A673 (cell line): ENCODE measurements around the gene ZNF202. TPM values are rescaled to one million over a fixed set of nuclear protein-coding genes. Genes with fewer than 3 reads are reported as not detected.
"Not testable (repeated sequence)": the region's sequence is repeated elsewhere in the genome, so short reads cannot be mapped to it uniquely, and the experiment has no call there.

ENCODE experiments used
- BruUV-seq: library from RNA; stranded (reverse); fragments of 400-500 nt; replicated peaks from 2 replicates; lab custom pipeline; 2021; lab: Mats Ljungman, UMichigan
- CTCF ChIA-PET: fragments of 300-600 bp; sonication (Branson Sonifier 250); formaldehyde crosslinking; loops from one replicate; lab custom pipeline; 2022; ENCODE audit warnings: antibody characterized with exemption; lab: Charles Lee
- POLR2A ChIA-PET: fragments of 300-600 bp; sonication (Branson Sonifier 250); formaldehyde crosslinking; loops from one replicate; lab custom pipeline; 2022; ENCODE audit warnings: antibody characterized with exemption; ENCODE audit not compliant: low non-redundant PET; lab: Charles Lee
- DNase-seq: peaks from one replicate; pipeline ENCODE4 v3.0.0-alpha.2; 2015; ENCODE audit warnings: low spot score
- H3K27ac ChIP-seq: fragments of 200-600 bp; sonication (generic); 2 replicates; pipeline ENCODE4 v1.5.1; 2016; ENCODE audit warnings: mixed run types, low read depth, mild to moderate bottlenecking, mixed read lengths, antibody characterized with exemption, low read length; ENCODE audit not compliant: poor library complexity, severe bottlenecking
- H3K27me3 ChIP-seq: fragments of 200-600 bp; sonication (generic); replicated peaks from 2 replicates; pipeline ENCODE4 v1.6.1; 2017; ENCODE audit warnings: mixed run types, low read depth, mild to moderate bottlenecking, mixed read lengths, antibody characterized with exemption, low read length; ENCODE audit not compliant: insufficient read depth, poor library complexity
- H3K36me3 ChIP-seq: fragments of 200-600 bp; sonication (generic); 2 replicates; pipeline ENCODE4 v1.6.1; 2016; ENCODE audit warnings: mixed run types, mild to moderate bottlenecking, mixed read lengths, antibody characterized with exemption, low read length; ENCODE audit not compliant: insufficient read depth, poor library complexity, severe bottlenecking
- H3K4me1 ChIP-seq: fragments of 200-600 bp; sonication (generic); 2 replicates; pipeline ENCODE4 v1.6.1; 2017; ENCODE audit warnings: mixed run types, mild to moderate bottlenecking, mixed read lengths, antibody characterized with exemption, low read length; ENCODE audit not compliant: insufficient read depth, poor library complexity, severe bottlenecking
- H3K4me3 ChIP-seq: fragments of 200-600 bp; sonication (generic); 2 replicates; pipeline ENCODE4 v1.5.1; 2016; ENCODE audit warnings: low read depth, mixed run types, mild to moderate bottlenecking, mixed read lengths, low read length; ENCODE audit not compliant: poor library complexity, severe bottlenecking
- H3K9me3 ChIP-seq: fragments of 200-600 bp; sonication (generic); 2 replicates; pipeline ENCODE4 v1.6.1; 2016; ENCODE audit warnings: mixed run types, low read depth, mild to moderate bottlenecking, mixed read lengths, antibody characterized with exemption, low read length; ENCODE audit not compliant: poor library complexity, severe bottlenecking
- CTCF ChIP-seq: fragments of 300-800, 200-600 bp; sonication (generic); conservative IDR thresholded peaks from 2 replicates; pipeline ENCODE4 v1.5.1; 2017; ENCODE audit warnings: low read depth, mild to moderate bottlenecking, antibody characterized with exemption, low read length, moderate library complexity, mixed read lengths
- EZH2 ChIP-seq: fragments of 200-600 bp; sonication (generic); IDR thresholded peaks from 2 replicates; pipeline ENCODE4 v1.6.1; 2017; ENCODE audit warnings: borderline replicate concordance, low read depth, mild to moderate bottlenecking, mixed read lengths, antibody characterized with exemption, low read length; ENCODE audit not compliant: poor library complexity, severe bottlenecking
- intact Hi-C: fragments of 100-400 bp; cut with micrococcal nuclease; formaldehyde crosslinking; loops from one replicate; pipeline ENCODE4 v1.10.0; 2022; ENCODE audit not compliant: unreplicated experiment
- total RNA-seq: library from RNA; stranded (reverse); gene quantifications from 2 replicates; pipeline ENCODE4 v1.2.3, GENCODE V29; 2021

Gene ZNF202
- total RNA-seq, 1 experiment from 2014 or later, result 28.5 TPM

DNA sequence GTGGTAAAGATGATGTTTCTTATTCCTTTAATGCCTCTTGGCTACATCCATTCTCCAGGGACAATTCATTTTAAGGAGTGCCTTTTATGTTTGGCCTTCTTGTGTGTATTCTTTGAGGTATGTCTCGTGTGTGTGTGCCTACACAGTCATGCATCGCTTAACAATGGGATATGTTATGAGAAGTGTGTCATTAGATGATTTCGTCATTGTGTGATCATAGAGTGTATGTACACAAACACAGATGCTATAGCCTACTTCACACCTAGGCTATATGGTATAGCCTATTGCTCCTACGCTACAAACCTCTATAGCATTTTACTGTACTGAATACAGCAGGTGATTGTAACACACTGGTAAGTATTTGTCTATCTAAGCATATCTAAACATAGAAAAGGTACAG lies 23.0 kb downstream of the ZNF202 start:
- intact Hi-C loops, result no loop called here
- Histone ChIP-seq H3K27me3 (no peaks in the 10 kb centered on the region), H3K27ac (no peak overlapping the region), H3K9me3 (no peaks in the 10 kb centered on the region), H3K4me1 (no peaks in the 10 kb centered on the region), H3K4me3 (no peak overlapping the region), H3K36me3 (no peaks in the 10 kb centered on the region)
- ChIA-PET POLR2A (no interaction called here), CTCF (no interaction called here)
- no peak for DNase-seq
- TF ChIP-seq EZH2 (no peak), CTCF (no peak)
- BruUV-seq, result no TSS peak

DNA sequence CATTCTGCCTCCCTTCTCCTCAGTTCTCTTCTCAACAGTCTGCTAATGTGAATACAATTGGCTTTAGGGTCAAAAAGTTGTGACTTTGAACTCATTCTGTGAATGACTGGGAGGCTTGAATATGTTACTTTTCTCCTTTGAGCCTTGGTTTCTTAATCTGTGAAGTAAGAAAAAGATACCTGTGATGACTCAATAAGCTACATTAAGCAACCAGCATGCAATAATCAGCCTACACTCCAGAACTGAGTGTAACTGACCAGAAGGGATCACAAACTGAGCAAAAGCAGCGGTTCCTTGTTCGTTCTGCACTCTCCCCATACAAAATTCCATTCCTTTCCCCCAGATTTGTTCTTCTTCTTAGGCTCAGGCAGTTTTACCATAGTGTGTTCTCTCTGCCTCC lies 23.4 kb downstream of the ZNF202 start:
- no peak for TF ChIP-seq EZH2
- TF ChIP-seq CTCF, result no peak
- POLR2A ChIA-PET, result no interaction called here
- no TSS peak for BruUV-seq

DNA sequence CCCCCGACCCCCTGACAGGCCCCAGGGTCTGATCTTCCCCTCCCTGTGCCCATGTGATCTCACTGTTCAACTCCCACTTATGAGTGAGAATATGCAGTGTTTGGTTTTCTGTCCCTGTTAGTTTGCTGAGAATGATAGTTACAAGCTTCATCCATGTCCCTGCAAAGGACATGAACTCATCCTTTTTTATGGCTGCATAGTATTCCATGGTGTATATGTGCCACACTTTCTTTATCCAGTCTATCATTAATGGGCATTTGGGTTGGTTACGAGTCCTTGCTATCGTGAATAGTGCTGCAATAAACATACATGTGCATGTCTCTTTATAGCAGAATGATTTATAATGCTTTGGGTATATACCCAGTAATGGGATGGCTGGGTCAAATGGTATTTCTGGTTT lies 28.8 kb downstream of the ZNF202 start:
- H3K27ac ChIP-seq, H3K4me3 ChIP-seq, DNase-seq, H3K27me3 ChIP-seq, H3K36me3 ChIP-seq, H3K4me1 ChIP-seq, POLR2A ChIA-PET, intact Hi-C loops, CTCF ChIA-PET, H3K9me3 ChIP-seq, BruUV-seq: not testable (repeated sequence)

More for the DNA sequence above, 23.4 kb downstream of the ZNF202 start:
- no peak overlapping the region for H3K4me3 ChIP-seq
- CTCF ChIA-PET, result no interaction called here
- no peak overlapping the region for H3K27ac ChIP-seq
- intact Hi-C loops, result no loop called here
- no peaks in the 10 kb centered on the region for H3K9me3 ChIP-seq
- H3K27me3 ChIP-seq, result no peaks in the 10 kb centered on the region
- no peaks in the 10 kb centered on the region for H3K4me1 ChIP-seq
- no peaks in the 10 kb centered on the region for H3K36me3 ChIP-seq
- no peak for DNase-seq

DNA sequence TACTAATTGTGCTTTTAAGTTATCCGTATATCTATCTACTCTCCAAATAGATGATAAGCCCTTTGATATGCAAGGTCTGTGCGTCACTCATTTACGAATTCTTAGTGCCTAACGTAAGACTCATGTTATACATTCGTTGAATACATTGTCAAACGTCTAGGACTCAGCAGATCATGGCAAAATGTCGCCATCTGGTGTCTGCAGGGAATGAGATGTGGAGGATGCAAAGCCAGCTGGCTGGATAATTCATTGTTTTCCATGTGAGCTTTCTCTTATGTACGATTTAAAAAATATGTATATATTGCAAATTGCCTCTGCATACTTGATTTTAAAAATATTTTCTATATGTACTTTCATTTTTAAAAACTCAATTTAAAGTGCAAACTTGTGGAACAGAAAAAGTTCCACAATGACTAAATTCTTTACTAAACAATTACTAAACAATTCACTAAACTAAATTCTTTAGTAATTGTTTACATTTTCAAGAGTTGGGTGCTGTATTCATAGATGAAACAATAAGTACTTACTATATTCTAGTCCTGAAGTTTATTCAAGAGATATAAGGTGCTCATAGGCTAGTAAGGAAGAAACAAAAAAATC lies 33.8 kb downstream of the ZNF202 start:
- Histone ChIP-seq H3K4me3 (no peak overlapping the region), H3K4me1 (no peaks in the 10 kb centered on the region), H3K27me3 (no peaks in the 10 kb centered on the region), H3K36me3 (no peaks in the 10 kb centered on the region), H3K27ac (no peak overlapping the region), H3K9me3 (no peaks in the 10 kb centered on the region)
- peak; percentile 96 for TF ChIP-seq CTCF
- TF ChIP-seq EZH2, result no peak
- POLR2A ChIA-PET, result interaction anchor here (0.7 kb wide), 1 partner anchor 443 kb away, joined by 3 read pairs; no protein-coding TSS in a partner anchor
- no TSS peak for BruUV-seq
- CTCF ChIA-PET, result interaction anchor here (1.0 to 2.1 kb wide), 4 partner anchors 65 to 127 kb away, joined by 3 to 13 read pairs (median 6); no protein-coding TSS in a partner anchor
- intact Hi-C loops, result loop anchor here (1.0 to 10.0 kb wide), 3 partner anchors 66 to 193 kb away; no protein-coding TSS in a partner anchor
- DNase-seq, result peak; percentile 87
